Measurements from ENCODE around the gene ACER1.

Gene ACER1

GRCh38 chr19:6274756-6275155 is 58.7 kb downstream of the ACER1 start:
- ChIA-PET CTCF (interaction anchor here (1.3 kb wide), 1 partner anchor 57 kb away, joined by 6 read pairs; no protein-coding TSS in a partner anchor), POLR2A (ENCODE audit: low non-redundant PET) (no interaction called here)
- no peak for DNase-seq (ENCODE audit: low spot score)

GRCh38 chr19:6273701-6274601 is 59.5 kb downstream of the ACER1 start:
- CTCF ChIA-PET: interaction anchor here (1.3 kb wide), 1 partner anchor 56 kb away, joined by 6 read pairs; no protein-coding TSS in a partner anchor
- peak; percentile 86 for DNase-seq (ENCODE audit: low spot score)
- POLR2A ChIA-PET (ENCODE audit: low non-redundant PET): interaction anchor here (0.5 kb wide), 1 partner anchor 441 kb away, joined by 3 read pairs; no protein-coding TSS in a partner anchor
- peak overlapping the region; percentile 100 for H3K27ac ChIP-seq
- no peak for TF ChIP-seq CTCF (conservative IDR thresholded peaks at IDR 0.05; ENCODE audit: low read depth)

More at GRCh38 chr19:6274756-6275155, 58.7 kb downstream of the ACER1 start:
- H3K27ac ChIP-seq: peak overlapping the region; percentile 100
- TF ChIP-seq CTCF (conservative IDR thresholded peaks at IDR 0.05; ENCODE audit: low read depth): no peak

GRCh38 chr19:6272913-6273600 is 60.4 kb downstream of the ACER1 start:
- no peak for TF ChIP-seq CTCF (conservative IDR thresholded peaks at IDR 0.05; ENCODE audit: low read depth)
- no peak for DNase-seq (ENCODE audit: low spot score)
- peak overlapping the region; percentile 100 for H3K27ac ChIP-seq
- POLR2A ChIA-PET (ENCODE audit: low non-redundant PET): interaction anchor here (0.5 kb wide), 1 partner anchor 440 kb away, joined by 3 read pairs; no protein-coding TSS in a partner anchor
- CTCF ChIA-PET: no interaction called here

GRCh38 chr19:6272411-6272791 is 61.0 kb downstream of the ACER1 start:
- no peak for DNase-seq (ENCODE audit: low spot score)
- CTCF ChIA-PET: interaction anchor here (0.7 to 1.7 kb wide), 2 partner anchors 224 to 1224 kb away, joined by 4 to 5 read pairs; no protein-coding TSS in a partner anchor
- POLR2A ChIA-PET (ENCODE audit: low non-redundant PET): no interaction called here
- TF ChIP-seq CTCF (conservative IDR thresholded peaks at IDR 0.05; ENCODE audit: low read depth): no peak
- H3K27ac ChIP-seq: peak overlapping the region; percentile 100

- no peak for DNase-seq (ENCODE audit: low spot score)
- peak overlapping the region; percentile 100 for H3K27ac ChIP-seq
- ChIA-PET CTCF (interaction anchor here (0.6 to 1.7 kb wide), 3 partner anchors 138 to 1223 kb away, joined by 4 to 5 read pairs (median 5); no protein-coding TSS in a partner anchor), POLR2A (ENCODE audit: low non-redundant PET) (no interaction called here)
- no peak for TF ChIP-seq CTCF (conservative IDR thresholded peaks at IDR 0.05; ENCODE audit: low read depth)
Observed at GRCh38 chr19:6271721-6272410, 61.5 kb downstream of the ACER1 start.

- ChIA-PET CTCF (interaction anchor here (0.9 to 1.7 kb wide), 2 partner anchors 53 to 223 kb away, joined by 4 to 5 read pairs; no protein-coding TSS in a partner anchor), POLR2A (ENCODE audit: low non-redundant PET) (no interaction called here)
- H3K27ac ChIP-seq: peak overlapping the region; percentile 100
- DNase-seq (ENCODE audit: low spot score): no peak
- TF ChIP-seq CTCF (conservative IDR thresholded peaks at IDR 0.05; ENCODE audit: low read depth): no peak
Observed at GRCh38 chr19:6271251-6271650, 62.2 kb downstream of the ACER1 start.

Data from RWPE1 (cell line).